Nephron progenitor cell (in vitro differentiated cells): ENCODE results near the gene GATAD2B.

Experiments
- DNase-seq: peaks from one replicate; pipeline ENCODE4 v3.0.0; 2021
- H3K27ac Mint-ChIP-seq: 2 replicates; pipeline ENCODE4 v1.8.0; 2021; ENCODE audit warnings: mild to moderate bottlenecking, moderate library complexity, mixed read lengths
- H3K27me3 Mint-ChIP-seq: 2 replicates; pipeline ENCODE4 v1.8.0; 2021; ENCODE audit warnings: mild to moderate bottlenecking, low read depth, mixed read lengths; ENCODE audit not compliant: poor library complexity
- H3K36me3 Mint-ChIP-seq: 2 replicates; pipeline ENCODE4 v1.8.0; 2021; ENCODE audit warnings: low read depth, mixed read lengths
- H3K4me1 Mint-ChIP-seq: 2 replicates; pipeline ENCODE4 v1.8.0; 2021; ENCODE audit warnings: mixed read lengths
- H3K4me3 Mint-ChIP-seq: 2 replicates; pipeline ENCODE4 v1.8.0; 2021; ENCODE audit warnings: mild to moderate bottlenecking, moderate library complexity, mixed read lengths
- H3K9me3 Mint-ChIP-seq: 2 replicates; pipeline ENCODE4 v1.8.0; 2021; ENCODE audit warnings: mild to moderate bottlenecking, moderate library complexity, mixed read lengths
- TF ChIP-seq, protein P1 (sequence below): fragments of 200-600 bp; sonication (generic); IDR thresholded peaks from 2 replicates; pipeline ENCODE4 v1.5.0; 2021; ENCODE audit warnings: antibody characterized with exemption

The GATAD2B gene

DNA sequence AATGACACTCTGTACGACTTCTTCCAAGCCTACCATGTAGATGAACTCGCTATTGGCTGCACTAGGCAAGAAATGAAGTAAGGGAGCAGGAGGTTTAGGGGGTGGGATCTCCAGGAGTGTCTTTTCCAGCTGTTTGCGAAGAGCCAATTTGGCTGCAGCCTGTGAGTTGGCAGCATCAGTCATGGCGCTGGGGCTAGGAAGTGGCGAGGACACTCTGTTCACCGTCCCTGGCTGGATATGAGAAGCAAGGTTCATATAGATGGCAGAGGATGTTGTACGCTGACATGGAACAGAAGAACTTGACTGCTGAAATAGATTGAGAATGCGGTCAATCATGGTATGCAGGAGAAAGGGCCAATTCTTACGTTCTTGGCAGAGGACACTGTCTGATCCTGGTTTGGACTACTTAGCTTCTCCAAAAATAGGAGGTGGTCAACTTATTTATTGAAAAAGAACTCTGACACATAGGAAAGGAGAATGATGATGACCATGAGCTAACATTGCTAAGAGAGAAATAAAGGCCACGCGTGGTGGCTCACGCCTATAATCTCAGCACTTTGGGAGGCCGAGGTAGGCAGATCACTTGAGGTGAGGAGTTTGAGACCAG is 106.4 kb downstream of the GATAD2B start:
- no peak for DNase-seq
- TF ChIP-seq, protein P1, sequence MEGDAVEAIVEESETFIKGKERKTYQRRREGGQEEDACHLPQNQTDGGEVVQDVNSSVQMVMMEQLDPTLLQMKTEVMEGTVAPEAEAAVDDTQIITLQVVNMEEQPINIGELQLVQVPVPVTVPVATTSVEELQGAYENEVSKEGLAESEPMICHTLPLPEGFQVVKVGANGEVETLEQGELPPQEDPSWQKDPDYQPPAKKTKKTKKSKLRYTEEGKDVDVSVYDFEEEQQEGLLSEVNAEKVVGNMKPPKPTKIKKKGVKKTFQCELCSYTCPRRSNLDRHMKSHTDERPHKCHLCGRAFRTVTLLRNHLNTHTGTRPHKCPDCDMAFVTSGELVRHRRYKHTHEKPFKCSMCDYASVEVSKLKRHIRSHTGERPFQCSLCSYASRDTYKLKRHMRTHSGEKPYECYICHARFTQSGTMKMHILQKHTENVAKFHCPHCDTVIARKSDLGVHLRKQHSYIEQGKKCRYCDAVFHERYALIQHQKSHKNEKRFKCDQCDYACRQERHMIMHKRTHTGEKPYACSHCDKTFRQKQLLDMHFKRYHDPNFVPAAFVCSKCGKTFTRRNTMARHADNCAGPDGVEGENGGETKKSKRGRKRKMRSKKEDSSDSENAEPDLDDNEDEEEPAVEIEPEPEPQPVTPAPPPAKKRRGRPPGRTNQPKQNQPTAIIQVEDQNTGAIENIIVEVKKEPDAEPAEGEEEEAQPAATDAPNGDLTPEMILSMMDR = no peak
- H3K9me3 Mint-ChIP-seq = no peaks in the 10 kb centered on the region
- no peak overlapping the region for H3K4me3 Mint-ChIP-seq
- peaks cover 74% of the 10 kb centered on the region for H3K36me3 Mint-ChIP-seq
- no peaks in the 10 kb centered on the region for H3K27me3 Mint-ChIP-seq
- no peaks in the 10 kb centered on the region for H3K4me1 Mint-ChIP-seq
- H3K27ac Mint-ChIP-seq = peak overlapping the region; percentile 19

DNA sequence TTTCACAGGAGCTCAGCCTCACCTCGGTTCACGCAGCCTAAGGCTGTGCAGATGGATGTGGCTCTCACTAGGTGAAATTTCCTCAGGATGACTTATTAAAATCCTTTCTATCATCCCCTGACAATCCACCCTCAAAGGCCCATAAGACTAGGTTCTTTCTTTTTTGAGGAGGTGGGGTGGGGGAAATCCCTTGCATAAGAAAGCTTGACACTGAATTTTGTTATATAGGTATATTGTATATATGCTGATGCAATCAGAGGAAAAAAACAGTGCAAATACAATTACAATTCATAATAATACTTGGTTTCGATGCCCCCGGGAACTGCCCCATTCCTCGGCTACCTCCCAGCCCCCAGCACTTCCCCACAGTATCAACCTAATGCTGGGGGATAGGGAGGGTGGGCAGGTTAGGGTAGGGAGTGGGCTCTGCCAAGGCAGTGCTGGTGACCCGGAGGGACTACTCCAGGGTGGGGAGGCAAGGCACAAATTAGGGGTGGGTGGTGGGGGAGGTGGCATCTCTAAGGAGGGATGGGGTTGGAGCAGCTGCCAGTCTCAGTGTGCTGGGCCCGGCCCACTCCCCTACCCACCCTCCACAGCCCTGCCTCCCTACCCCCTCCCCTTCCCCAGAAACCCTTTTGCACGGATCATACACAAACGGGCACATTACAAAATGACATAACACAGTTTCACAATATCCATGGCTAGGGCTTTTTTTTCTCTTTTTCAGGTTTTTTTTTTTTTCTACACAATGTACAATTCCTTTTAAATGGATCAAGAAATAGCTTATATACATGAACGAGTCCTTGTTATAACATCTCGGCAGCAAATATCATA is 116.7 kb downstream of the GATAD2B start:
- DNase-seq = no peak
- Mint-ChIP-seq H3K4me3 (no peak overlapping the region), H3K4me1 (no peaks in the 10 kb centered on the region), H3K27me3 (no peaks in the 10 kb centered on the region), H3K27ac (peak overlapping the region; percentile 32), H3K36me3 (peaks cover 60% of the 10 kb centered on the region), H3K9me3 (no peaks in the 10 kb centered on the region)
- TF ChIP-seq, protein P1 = no peak

DNA sequence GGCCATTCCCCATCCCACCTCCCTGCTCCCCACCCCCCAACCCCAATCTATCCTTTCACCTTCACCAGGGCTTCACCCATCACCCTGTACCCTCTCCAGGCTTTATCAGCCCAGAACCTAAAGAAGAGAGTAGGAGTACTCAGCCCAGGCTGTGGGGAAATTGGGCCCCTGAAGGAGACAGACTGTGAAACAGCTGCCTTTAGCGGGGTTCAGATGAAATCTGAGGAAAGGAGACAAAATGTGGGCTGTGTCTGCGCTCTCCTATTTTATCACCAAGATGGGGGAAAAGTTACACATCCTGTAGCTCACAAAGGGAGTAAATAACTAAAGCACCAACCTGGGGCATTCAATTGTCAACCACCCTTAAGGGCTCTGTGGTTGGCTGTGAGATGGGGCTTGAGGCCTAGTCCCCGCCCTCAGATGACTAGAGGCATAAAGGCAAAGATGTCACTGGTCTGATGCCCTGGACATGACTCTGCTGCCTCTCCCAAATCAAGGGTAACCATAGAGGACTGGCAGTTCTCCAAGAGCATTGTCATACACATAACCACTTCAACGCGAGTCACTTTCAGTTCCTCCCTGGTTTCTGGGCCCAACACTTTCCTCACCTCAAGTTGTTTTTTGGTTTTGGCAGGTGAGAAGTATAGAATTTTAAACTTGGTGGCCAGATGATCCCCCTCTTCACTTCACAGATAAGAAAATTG is 117.6 kb downstream of the GATAD2B start:
- peak overlapping the region; percentile 32 for H3K27ac Mint-ChIP-seq
- H3K4me3 Mint-ChIP-seq = no peak overlapping the region
- no peaks in the 10 kb centered on the region for H3K9me3 Mint-ChIP-seq
- H3K36me3 Mint-ChIP-seq = peaks cover 57% of the 10 kb centered on the region
- H3K4me1 Mint-ChIP-seq = peaks cover 4% of the 10 kb centered on the region
- TF ChIP-seq, protein P1 = no peak
- no peaks in the 10 kb centered on the region for H3K27me3 Mint-ChIP-seq
- DNase-seq = no peak

DNA sequence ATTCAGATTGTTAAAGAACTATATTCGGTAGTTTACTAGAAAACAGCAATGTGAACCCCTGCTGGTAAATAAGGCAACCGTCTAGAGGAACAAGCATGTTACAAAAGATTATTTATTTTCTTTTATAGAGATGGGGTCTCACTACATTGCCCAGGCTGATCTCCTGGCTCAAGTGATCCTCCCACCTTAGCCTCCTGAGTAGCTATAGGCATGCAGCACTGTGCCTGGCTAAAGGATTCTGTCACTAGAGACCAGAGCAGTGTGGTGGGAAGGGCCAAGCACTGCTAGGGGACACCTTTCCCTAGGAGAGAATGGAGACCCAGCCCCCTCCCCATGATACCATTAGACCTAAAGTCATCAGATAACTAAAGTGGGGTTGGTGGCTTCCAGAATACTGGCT is 118.7 kb downstream of the GATAD2B start:
- peaks cover 4% of the 10 kb centered on the region for H3K4me1 Mint-ChIP-seq
- DNase-seq = no peak
- TF ChIP-seq, protein P1 = no peak
- H3K36me3 Mint-ChIP-seq = peaks cover 46% of the 10 kb centered on the region
- H3K27me3 Mint-ChIP-seq = no peaks in the 10 kb centered on the region
- H3K9me3 Mint-ChIP-seq = no peaks in the 10 kb centered on the region
- H3K4me3 Mint-ChIP-seq = no peak overlapping the region
- peak overlapping the region; percentile 88 for H3K27ac Mint-ChIP-seq

DNA sequence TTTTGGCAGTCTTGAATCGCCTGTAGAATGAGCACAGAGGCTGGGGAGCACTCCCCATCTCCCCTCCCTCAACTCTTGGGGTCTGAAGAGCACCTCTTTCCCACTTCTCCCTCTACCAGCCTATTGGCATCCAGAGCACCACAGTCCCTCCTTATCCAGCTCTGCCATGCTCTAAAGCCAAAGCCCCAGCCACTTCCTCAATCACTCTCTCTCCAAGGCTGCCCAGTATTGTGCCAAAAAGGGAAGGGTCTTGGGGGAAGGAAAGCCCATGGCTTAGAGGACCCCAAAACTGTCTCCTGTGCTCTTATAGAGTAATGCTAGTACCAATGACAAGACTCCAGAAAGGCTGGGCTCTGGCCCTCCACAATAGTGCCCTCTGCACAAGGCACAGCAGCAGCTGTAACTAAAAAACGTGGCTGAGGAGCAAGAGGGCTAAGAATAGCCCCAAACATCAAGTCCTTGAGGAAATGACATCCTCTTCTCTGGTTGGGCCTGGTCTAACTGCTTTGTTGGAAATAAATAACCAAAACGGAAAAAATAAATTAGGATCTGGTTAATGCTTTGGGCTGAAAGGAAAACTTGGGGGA is 119.2 kb downstream of the GATAD2B start:
- Mint-ChIP-seq H3K9me3 (no peaks in the 10 kb centered on the region), H3K27ac (peak overlapping the region; percentile 71), H3K4me1 (peaks cover 7% of the 10 kb centered on the region), H3K4me3 (no peak overlapping the region), H3K27me3 (no peaks in the 10 kb centered on the region), H3K36me3 (peaks cover 41% of the 10 kb centered on the region)
- TF ChIP-seq, protein P1 = no peak
- DNase-seq = no peak
